HUES48 (cell line): ENCODE results near the gene TMEM120B.

Source experiments
- H3K27ac ChIP-seq: one replicate; pipeline ENCODE4 v1.7.0; 2013; ENCODE audit warnings: low read depth, low read length, inconsistent platforms
- H3K27me3 ChIP-seq: 2 replicates; pipeline ENCODE4 v1.6.1; 2013; ENCODE audit warnings: mild to moderate bottlenecking, low read length; ENCODE audit not compliant: control insufficient read depth, insufficient read depth
- H3K36me3 ChIP-seq: 2 replicates; pipeline ENCODE4 v1.6.1; 2013; ENCODE audit warnings: low read length; ENCODE audit not compliant: control insufficient read depth, insufficient read depth
- H3K4me1 ChIP-seq: 2 replicates; pipeline ENCODE4 v1.6.1; 2013; ENCODE audit warnings: mild to moderate bottlenecking, low read length; ENCODE audit not compliant: control insufficient read depth, insufficient read depth
- H3K4me3 ChIP-seq: 2 replicates; pipeline ENCODE4 v1.5.1; 2013; ENCODE audit warnings: mild to moderate bottlenecking, low read depth, low read length
- H3K9ac ChIP-seq: 2 replicates; pipeline ENCODE4 v1.6.1; 2013; ENCODE audit warnings: mild to moderate bottlenecking, low read depth, low read length, moderate library complexity
- H3K9me3 ChIP-seq: 2 replicates; pipeline ENCODE4 v1.6.1; 2013; ENCODE audit warnings: low read length; ENCODE audit not compliant: control insufficient read depth, insufficient read depth

TMEM120B gene

DNA sequence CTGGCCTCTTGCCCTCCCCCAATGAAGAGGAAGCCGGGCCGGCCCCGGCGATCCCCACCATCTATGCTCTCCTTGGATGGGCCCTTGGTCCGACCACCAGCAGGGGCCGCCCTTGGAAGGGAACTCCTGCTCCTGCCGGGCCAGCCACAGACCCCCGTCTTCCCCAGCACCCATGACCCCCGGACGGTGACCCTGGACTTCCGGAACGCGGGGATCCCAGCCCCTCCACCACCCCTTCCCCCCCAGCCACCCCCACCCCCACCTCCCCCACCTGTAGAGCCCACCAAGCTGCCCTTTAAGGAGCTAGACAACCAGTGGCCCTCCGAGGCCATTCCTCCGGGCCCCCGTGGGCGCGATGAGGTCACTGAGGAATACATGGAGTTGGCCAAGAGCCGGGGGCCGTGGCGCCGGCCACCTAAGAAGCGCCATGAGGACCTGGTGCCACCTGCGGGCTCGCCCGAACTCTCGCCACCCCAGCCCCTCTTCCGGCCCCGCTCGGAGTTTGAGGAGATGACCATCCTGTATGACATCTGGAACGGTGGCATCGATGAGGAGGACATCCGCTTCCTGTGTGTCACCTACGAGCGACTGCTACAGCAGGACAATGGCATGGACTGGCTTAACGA is 110.7 kb downstream of the TMEM120B start:
- no peaks in the 10 kb centered on the region for H3K9me3 ChIP-seq
- H3K27me3 ChIP-seq = no peaks in the 10 kb centered on the region
- no peak overlapping the region for H3K27ac ChIP-seq
- H3K36me3 ChIP-seq = peaks cover 67% of the 10 kb centered on the region
- no peak overlapping the region for H3K4me3 ChIP-seq
- H3K4me1 ChIP-seq = no peaks in the 10 kb centered on the region
- no peak overlapping the region for H3K9ac ChIP-seq

GRCh38 chr12:121823727-121824115 is 111.2 kb downstream of the TMEM120B start:
- Histone ChIP-seq H3K9ac (no peak overlapping the region), H3K9me3 (no peaks in the 10 kb centered on the region), H3K27ac (no peak overlapping the region), H3K27me3 (no peaks in the 10 kb centered on the region), H3K4me3 (no peak overlapping the region), H3K36me3 (peaks cover 72% of the 10 kb centered on the region), H3K4me1 (no peaks in the 10 kb centered on the region)

GRCh38 chr12:121825041-121825523 is 112.5 kb downstream of the TMEM120B start:
- peaks cover 70% of the 10 kb centered on the region for H3K36me3 ChIP-seq
- H3K9me3 ChIP-seq = no peaks in the 10 kb centered on the region
- H3K9ac ChIP-seq = no peak overlapping the region
- H3K27ac ChIP-seq = no peak overlapping the region
- no peak overlapping the region for H3K4me3 ChIP-seq
- H3K27me3 ChIP-seq = no peaks in the 10 kb centered on the region
- no peaks in the 10 kb centered on the region for H3K4me1 ChIP-seq

GRCh38 chr12:121826318-121827150 is 114.0 kb downstream of the TMEM120B start:
- Histone ChIP-seq H3K27ac (no peak overlapping the region), H3K4me3 (no peak overlapping the region)

DNA sequence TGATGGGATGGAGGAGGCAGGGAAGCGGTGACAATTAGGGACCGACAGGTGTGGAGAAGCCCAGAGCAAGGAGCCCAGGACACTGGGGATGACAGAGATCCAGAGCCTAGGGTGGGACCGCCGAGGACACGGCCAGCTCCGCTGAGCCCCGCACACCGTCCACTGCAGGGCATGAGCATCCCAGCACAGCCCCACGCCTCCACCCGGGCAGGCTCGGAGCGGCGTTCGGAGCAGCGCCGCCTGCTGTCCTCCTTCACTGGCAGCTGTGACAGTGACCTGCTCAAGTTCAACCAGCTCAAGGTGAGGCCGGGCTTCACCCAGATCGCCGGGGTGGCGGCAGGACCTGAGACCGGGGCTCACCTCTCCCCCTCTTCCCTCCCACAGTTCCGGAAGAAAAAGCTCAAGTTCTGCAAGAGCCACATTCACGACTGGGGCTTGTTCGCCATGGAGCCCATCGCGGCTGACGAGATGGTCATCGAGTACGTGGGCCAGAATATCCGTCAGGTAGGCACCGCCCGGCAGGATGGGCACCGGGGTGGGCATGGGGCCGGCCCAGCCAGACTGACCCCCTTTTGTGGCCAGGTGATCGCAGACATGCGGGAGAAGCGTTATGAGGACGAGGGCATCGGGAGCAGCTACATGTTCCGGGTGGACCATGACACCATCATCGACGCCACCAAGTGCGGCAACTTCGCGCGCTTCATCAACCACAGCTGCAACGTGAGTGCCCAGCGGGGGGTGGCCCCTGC is 115.0 kb downstream of the TMEM120B start:
- H3K27ac ChIP-seq = no peak overlapping the region
- no peaks in the 10 kb centered on the region for H3K9me3 ChIP-seq
- no peak overlapping the region for H3K4me3 ChIP-seq
- peaks cover 73% of the 10 kb centered on the region for H3K36me3 ChIP-seq
- no peaks in the 10 kb centered on the region for H3K4me1 ChIP-seq
- no peak overlapping the region for H3K9ac ChIP-seq
- no peaks in the 10 kb centered on the region for H3K27me3 ChIP-seq

More at GRCh38 chr12:121826318-121827150, 114.0 kb downstream of the TMEM120B start:
- Histone ChIP-seq H3K9ac (no peak overlapping the region), H3K36me3 (peaks cover 72% of the 10 kb centered on the region), H3K27me3 (no peaks in the 10 kb centered on the region), H3K9me3 (no peaks in the 10 kb centered on the region), H3K4me1 (no peaks in the 10 kb centered on the region)

DNA sequence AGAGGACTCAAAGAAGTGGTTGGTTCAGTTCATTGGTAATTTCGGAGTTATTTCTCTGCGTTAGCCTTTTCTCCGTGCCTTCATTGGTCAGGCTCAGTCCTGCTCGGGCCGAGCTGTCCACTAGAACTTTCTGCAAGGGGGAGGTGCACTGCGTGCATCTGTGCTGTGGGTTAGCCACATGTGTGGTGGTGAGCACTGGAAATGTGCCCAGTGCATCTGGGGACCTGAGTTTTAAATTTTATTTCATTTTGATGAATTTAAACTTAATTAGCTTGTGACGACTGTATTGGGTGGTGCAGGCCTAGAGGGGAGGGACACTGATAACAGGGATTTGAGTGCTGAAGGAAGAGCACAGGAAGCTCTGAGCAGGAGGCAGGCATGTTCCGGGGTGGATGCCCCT is 115.8 kb downstream of the TMEM120B start:
- H3K36me3 ChIP-seq = peaks cover 69% of the 10 kb centered on the region
- H3K9ac ChIP-seq = no peak overlapping the region
- H3K4me1 ChIP-seq = no peaks in the 10 kb centered on the region
- H3K27me3 ChIP-seq = no peaks in the 10 kb centered on the region
- no peak overlapping the region for H3K4me3 ChIP-seq
- no peaks in the 10 kb centered on the region for H3K9me3 ChIP-seq
- no peak overlapping the region for H3K27ac ChIP-seq

DNA sequence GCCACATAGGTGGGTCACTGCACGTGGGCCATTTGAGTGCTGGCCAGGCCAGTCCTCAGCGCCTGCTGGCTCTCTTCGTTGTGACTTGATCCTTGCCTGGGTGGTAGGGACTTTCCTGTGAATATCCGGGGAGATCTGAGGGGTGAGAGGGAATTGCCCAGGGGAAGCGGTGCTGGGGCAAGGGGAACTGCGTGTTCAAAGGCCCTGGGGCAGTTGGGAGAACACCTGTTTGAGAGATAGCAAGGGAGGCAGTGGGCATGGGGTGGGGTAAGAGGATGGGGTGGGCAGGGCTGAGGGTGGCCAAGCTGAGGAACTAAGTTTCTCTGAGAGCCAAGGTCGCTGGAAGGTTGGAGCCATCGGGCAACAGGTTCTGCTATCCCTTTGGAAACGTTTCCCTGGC is 116.3 kb downstream of the TMEM120B start:
- no peaks in the 10 kb centered on the region for H3K27me3 ChIP-seq
- H3K36me3 ChIP-seq = peaks cover 64% of the 10 kb centered on the region
- no peak overlapping the region for H3K4me3 ChIP-seq
- no peak overlapping the region for H3K9ac ChIP-seq
- no peaks in the 10 kb centered on the region for H3K4me1 ChIP-seq
- no peaks in the 10 kb centered on the region for H3K9me3 ChIP-seq
- no peak overlapping the region for H3K27ac ChIP-seq

DNA sequence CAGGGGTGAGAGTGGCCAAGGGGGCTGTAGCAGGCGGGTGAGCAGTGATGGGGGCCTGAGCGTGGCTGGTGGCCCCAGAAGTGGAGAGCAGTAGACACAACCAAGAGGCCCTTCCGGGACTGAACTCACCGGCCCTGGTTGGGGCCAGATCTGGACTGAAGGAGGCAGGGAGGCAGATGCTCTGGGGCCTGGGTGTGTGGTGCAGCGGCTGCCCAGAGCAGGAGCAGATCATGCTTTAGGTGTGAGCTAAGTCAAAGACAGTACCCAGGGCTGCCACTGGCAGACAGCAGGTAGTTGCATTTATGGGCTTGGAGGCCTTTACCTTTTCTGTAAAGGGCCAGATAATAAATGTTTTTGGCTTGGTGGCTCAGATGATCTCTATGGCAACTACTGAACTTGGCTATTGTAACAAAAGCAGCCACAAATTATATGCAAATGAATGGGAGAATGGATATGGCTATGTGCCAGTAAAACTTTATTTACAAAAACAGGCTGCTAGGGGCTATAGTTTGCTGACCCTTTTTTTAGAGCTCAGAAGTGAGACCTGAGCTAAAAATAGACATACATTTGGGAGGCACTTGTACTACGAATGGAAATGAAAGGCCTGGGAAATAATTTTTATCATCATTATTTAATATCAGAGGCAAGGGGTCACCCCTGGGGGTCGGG is 116.8 kb downstream of the TMEM120B start:
- no peaks in the 10 kb centered on the region for H3K27me3 ChIP-seq
- H3K4me1 ChIP-seq = no peaks in the 10 kb centered on the region
- no peak overlapping the region for H3K27ac ChIP-seq
- H3K4me3 ChIP-seq = no peak overlapping the region
- no peaks in the 10 kb centered on the region for H3K9me3 ChIP-seq
- H3K9ac ChIP-seq = no peak overlapping the region
- peaks cover 59% of the 10 kb centered on the region for H3K36me3 ChIP-seq

DNA sequence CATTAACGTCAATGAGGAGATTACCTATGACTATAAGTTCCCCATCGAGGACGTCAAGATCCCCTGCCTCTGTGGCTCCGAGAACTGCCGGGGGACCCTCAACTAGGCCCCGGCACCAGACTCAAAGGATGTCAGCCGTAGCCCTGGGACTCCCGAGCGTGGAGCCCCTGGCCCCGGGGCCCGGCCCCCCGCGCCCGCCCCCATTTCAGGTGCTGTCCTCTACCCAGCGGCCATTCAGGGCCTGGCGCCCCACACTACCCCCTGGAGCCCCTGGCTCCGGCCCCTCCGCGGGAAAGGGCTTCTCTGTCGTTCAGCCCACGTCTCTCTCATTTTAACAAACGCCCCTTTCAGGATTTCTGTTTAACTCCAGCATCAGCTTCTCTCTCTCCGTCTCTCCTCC is 117.6 kb downstream of the TMEM120B start:
- Histone ChIP-seq H3K36me3 (peaks cover 57% of the 10 kb centered on the region), H3K27me3 (no peaks in the 10 kb centered on the region), H3K27ac (no peak overlapping the region)

DNA sequence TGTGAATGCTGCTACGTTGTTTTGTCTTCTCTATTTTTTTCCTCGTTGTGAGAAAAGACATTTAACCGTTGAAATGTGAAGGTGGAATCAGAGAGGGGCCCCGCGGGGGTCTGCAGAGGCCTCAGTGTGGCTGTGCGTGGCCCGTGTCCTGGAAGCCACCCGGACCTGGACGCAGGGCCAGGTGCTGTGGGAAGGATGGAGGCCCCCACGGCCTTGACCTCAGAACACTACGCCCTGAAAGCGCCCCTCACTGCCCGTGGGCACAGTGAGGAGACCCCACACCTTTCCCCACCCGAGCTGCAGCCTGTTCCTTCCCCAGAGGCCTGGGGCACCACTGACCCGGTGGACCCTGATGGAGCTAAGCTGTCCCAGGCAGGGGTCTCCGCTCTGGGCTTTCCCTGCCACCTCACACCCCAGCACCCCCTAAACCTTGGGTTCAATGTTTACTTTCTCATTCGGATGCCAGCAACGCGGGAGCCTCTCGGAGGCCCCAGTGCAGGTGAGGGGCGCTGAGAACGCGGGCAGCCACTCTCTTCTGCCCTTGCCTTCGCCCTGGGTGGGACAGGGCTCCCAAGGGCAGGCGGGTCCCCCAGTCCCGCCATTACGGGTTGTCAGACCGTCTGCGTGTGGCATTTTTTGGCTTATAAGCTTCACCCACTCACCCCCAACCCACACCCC is 118.2 kb downstream of the TMEM120B start:
- H3K27me3 ChIP-seq = no peaks in the 10 kb centered on the region
- no peak overlapping the region for H3K27ac ChIP-seq
- H3K9me3 ChIP-seq = no peaks in the 10 kb centered on the region
- no peak overlapping the region for H3K4me3 ChIP-seq
- H3K36me3 ChIP-seq = peaks cover 56% of the 10 kb centered on the region
- H3K4me1 ChIP-seq = no peaks in the 10 kb centered on the region
- no peak overlapping the region for H3K9ac ChIP-seq

More for the DNA sequence above, 117.6 kb downstream of the TMEM120B start:
- no peaks in the 10 kb centered on the region for H3K4me1 ChIP-seq
- H3K9ac ChIP-seq = no peak overlapping the region
- no peak overlapping the region for H3K4me3 ChIP-seq
- H3K9me3 ChIP-seq = no peaks in the 10 kb centered on the region
